NCI-H2171 (cell line): ENCODE results near the gene RFFL.

Experiments
- DNase-seq: peaks from one replicate; lab custom pipeline; 2025; lab: John Stamatoyannopoulos, UW

Gene RFFL

GRCh38 chr17:35080536-35080935 is 17.0 kb upstream of the RFFL start:
- no peak for DNase-seq

GRCh38 chr17:35079547-35080423 is 16.3 kb upstream of the RFFL start:
- no peak for DNase-seq

GRCh38 chr17:35076874-35077273 is 13.4 kb upstream of the RFFL start:
- DNase-seq, result no peak

- DNase-seq, result no peak
These were observed 11.5 kb upstream of the RFFL start for GRCh38 chr17:35074711-35075707.

- DNase-seq, result no peak
These were observed 10.6 kb upstream of the RFFL start for GRCh38 chr17:35073991-35074627.

GRCh38 chr17:35073183-35073790 is 9.8 kb upstream of the RFFL start:
- DNase-seq, result no peak

- no peak for DNase-seq
These were observed 5.8 kb upstream of the RFFL start for GRCh38 chr17:35069311-35069710.

- DNase-seq, result no peak
These were observed 4.7 kb upstream of the RFFL start for GRCh38 chr17:35068249-35068648.

- no peak for DNase-seq
These were observed 2.4 kb upstream of the RFFL start for GRCh38 chr17:35065880-35066279.

GRCh38 chr17:35064516-35065215 is 1.2 kb upstream of the RFFL start:
- no peak for DNase-seq

- no peak for DNase-seq
These were observed 1.2 kb downstream of the RFFL start for GRCh38 chr17:35062308-35062707.

GRCh38 chr17:35057332-35057915 is 6.1 kb downstream of the RFFL start:
- no peak for DNase-seq

- no peak for DNase-seq
These were observed 7.5 kb downstream of the RFFL start for GRCh38 chr17:35056013-35056412.

- no peak for DNase-seq
These were observed 10.3 kb downstream of the RFFL start for GRCh38 chr17:35053204-35053603.

GRCh38 chr17:35052780-35053179 is 10.7 kb downstream of the RFFL start:
- DNase-seq, result no peak

- no peak for DNase-seq
These were observed 11.3 kb downstream of the RFFL start for GRCh38 chr17:35052241-35052610.

- DNase-seq, result no peak
These were observed 11.8 kb downstream of the RFFL start for GRCh38 chr17:35051579-35052240.

GRCh38 chr17:35051183-35051578 is 12.3 kb downstream of the RFFL start:
- no peak for DNase-seq

GRCh38 chr17:35050170-35050569 is 13.3 kb downstream of the RFFL start:
- no peak for DNase-seq

GRCh38 chr17:35048685-35049379 is 14.7 kb downstream of the RFFL start:
- DNase-seq, result no peak
